SW480 (cell line): ENCODE measurements around the gene MUC20.
"Not testable (repeated sequence)": the region's sequence is repeated elsewhere in the genome, so short reads cannot be mapped to it uniquely, and the experiment has no call there.

Source experiments
- DNase-seq: peaks from one replicate; pipeline ENCODE4 v3.0.0-alpha.2; 2016; ENCODE audit warnings: low spot score

The MUC20 gene

DNA sequence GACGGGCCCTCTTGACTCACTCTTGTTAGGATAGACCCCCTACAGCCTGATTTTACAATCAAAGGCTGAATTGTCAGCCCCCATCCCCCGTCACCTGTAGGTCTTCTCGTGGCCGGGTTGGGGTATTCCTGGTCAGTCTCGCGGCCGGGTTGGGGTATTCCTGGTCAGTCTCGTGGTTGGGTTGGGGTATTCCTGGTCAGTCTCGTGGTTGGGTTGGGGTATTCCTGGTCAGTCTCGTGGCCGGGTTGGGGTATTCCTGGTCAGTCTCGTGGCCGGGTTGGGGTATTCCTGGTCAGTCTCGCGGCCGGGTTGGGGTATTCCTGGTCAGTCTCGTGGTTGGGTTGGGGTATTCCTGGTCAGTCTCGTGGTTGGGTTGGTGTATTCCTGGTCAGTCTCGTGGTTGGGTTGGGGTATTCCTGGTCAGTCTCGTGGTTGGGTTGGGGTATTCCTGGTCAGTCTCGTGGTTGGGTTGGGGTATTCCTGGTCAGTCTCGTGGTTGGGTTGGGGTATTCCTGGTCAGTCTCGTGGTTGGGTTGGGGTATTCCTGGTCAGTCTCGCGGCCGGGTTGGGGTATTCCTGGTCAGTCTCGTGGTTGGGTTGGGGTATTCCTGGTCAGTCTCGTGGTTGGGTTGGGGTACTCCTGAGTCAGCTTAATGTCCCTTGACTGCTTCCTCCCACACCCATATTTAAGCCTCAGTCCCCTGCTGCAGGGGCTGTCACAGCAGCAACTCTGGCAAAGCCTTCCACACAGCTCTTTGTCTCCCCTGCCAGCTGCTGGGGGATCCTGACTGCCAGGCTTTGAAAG, 50.3 kb downstream of the MUC20 start:
- not testable (repeated sequence) for DNase-seq

DNA sequence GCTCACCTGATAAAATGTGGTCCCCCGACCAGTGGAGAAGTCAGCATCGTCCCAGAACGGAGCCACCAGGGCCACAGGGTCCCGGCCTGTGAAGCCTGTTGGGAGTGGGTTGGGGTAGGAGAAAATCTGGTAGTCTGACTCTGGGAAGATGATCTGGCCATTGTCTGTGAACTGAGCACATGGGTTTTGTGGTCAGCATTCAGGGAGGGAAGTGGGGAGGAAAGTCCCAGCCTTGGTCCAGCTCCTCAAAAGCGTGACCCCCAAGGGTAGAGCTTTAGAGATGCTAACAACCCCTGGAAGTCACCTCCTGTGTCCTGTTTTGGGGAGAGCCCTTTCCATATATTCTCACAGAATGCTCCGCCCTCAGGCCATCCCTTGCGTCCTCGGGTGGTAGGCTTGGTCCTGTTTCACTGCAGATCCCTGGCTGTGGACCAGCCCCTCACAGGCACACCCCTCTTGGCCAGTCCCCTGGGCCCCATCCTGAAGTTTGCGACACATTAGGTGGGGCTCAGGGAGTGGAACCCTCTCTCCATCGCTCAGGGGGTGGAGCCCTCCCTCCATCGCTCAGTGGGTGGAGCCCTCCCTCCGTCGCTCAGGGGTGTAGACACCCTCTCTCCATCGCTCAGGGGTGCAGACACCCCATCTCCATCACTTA, 51.0 kb downstream of the MUC20 start:
- no peak for DNase-seq

DNA sequence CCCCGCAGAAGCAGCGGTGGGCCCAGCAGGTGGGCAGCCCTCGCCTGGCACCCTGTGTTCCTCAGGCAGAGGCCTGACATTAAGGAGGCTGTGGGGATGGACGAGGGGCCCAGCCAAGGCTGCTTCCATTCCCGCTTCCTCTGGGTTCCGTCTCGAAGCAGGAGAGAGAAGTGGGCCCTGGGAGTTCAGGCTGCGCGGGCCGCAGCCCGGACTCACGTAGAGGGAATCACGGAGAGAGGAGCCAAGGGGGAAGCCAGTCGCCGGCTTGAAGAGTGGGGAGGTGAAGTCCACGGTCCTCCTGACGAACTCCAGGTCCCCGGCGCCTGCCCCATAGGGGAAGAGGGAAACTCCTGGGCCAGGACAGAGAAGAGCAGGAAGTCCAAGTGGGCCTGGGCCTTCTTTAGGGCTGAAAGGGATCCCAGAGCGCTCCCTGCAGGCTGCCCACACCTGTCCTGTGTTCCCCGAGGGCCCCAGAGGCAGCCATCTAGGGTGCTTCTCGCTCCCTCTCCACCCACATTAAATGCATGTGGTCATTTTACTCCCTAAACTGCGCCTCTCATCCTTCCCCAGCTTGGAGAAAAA, 53.3 kb downstream of the MUC20 start:
- no peak for DNase-seq

DNA sequence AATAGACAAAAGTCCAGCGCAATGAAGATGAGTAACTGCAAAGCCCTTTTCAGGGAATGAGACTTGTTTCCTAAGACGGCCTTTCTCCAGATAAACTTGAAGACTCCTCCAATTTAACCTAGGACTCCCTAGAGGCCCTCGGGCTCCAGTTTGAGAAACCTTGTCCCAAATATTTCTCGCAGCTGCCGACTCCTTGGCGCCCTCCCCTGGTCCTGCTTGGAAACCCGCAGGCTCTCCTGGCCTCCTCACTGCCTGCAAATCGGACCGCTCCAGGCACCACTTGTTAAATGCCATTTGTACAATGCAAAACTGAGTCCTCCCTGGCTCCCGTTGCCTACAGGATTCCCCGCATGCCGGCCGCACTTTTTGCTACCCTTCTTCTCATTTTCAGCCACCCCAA, 54.1 kb downstream of the MUC20 start:
- DNase-seq, result no peak

DNA sequence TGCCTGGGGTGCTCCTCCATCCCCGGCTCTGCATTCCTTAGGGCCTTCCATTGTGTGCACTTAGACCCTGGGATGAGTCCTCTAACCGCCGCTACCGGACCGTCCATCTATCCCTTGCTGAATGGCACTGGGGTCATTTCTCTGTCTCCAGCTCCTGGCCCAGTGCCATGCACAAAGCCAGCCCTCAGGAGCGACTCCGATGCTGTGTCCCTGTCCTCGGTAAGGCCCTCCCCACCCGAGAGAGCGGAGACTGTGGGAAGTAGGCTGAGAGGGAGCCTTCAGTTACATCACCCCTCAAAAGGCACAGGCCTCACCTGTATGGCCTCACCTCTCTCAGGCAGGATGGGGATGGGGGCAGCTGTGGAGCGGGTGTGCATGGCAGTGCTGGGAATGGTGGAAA, 57.2 kb downstream of the MUC20 start:
- no peak for DNase-seq

DNA sequence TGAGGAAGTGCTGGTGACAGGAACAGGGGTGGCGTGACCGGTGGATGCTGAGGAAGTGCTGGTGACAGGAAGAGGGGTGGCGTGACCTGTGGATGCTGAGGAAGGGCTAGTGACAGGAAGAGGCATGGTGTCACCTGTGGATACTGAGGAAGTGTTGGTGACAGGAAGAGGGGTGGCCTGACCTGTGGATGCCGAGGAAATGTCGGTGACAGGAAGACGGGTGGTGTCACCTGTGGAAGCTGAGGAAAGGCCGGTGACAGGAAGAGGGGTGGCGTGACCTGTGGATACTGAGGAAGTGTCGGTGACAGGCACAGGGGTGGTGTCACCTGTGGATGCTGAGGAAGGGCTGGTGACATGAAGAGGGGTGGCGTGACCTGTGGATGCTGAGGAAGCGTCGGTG, 60.5 kb downstream of the MUC20 start:
- DNase-seq, result not testable (repeated sequence)
